SK-N-MC (cell line): ENCODE results near the gene SIX2.
A peak's percentile ranks its signal among the peaks of the same experiment; 100 is the strongest.

Experiments
- DNase-seq: peaks from one replicate; pipeline ENCODE4 v3.0.0-alpha.2; 2011; ENCODE audit warnings: low read depth, low spot score
- H3K27ac ChIP-seq: fragments of 200-600 bp; sonication (generic); 2 replicates; pipeline ENCODE4 v1.5.1; 2016; ENCODE audit warnings: mixed run types
- H3K36me3 ChIP-seq: fragments of 200-600 bp; sonication (generic); 2 replicates; pipeline ENCODE4 v1.6.1; 2017; ENCODE audit warnings: antibody characterized with exemption, low read length, mixed read lengths; ENCODE audit not compliant: insufficient read depth
- H3K4me3 ChIP-seq: fragments of 200-600 bp; sonication (generic); 2 replicates; pipeline ENCODE4 v1.5.1; 2016
- H3K9ac ChIP-seq: fragments of 200-600 bp; sonication (generic); 2 replicates; pipeline ENCODE4 v1.8.0; 2017; ENCODE audit warnings: mixed run types, mixed read lengths; ENCODE audit not compliant: insufficient read length
- H3K9me3 ChIP-seq: fragments of 200-600 bp; sonication (generic); 2 replicates; pipeline ENCODE4 v1.6.1; 2017; ENCODE audit warnings: low read depth, mild to moderate bottlenecking, antibody characterized with exemption, low read length, moderate library complexity, mixed read lengths
- EZH2 ChIP-seq: fragments of 200-600 bp; sonication (generic); IDR thresholded peaks from one replicate; pipeline ENCODE4 v1.6.1; 2017; ENCODE audit warnings: antibody characterized with exemption
- FOXP2 ChIP-seq: optimal IDR thresholded peaks from 2 replicates; pipeline ENCODE3; 2011; ENCODE audit warnings: mild to moderate bottlenecking, moderate library complexity; ENCODE audit not compliant: insufficient read depth; ENCODE audit errors: extremely low read length, control extremely low read depth
- POLR2AphosphoS5 ChIP-seq: IDR thresholded peaks from 2 replicates; pipeline ENCODE4 v1.6.1; 2012; ENCODE audit warnings: mild to moderate bottlenecking, low read depth, low read length, borderline replicate concordance

Gene SIX2

DNA sequence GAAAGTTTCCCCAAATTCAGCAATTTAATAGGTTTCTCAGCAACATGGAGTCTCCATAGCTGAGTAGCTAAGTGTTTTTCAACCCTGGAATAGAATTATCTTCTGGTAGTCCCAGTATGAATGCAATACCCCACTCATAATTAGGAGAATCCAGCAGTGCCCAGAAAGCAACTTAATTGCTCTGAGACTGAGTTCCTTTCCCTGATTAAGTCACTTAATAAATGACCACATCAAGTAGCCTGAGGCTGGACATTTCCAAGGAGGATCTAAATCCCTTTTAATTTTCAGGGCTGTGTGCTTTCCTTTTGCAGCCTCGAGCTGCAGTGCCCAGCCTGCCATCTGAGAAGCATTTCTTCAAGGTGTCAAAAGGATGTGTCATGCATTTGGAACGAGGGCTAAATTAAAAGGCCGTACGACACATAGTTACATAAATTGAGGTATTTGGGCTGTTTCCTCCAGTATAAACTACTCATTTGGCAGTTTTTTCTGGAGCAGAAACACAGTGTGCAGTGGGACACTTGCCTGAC lies 17.7 kb upstream of the SIX2 start:
- Histone ChIP-seq H3K36me3 (no peaks in the 10 kb centered on the region), H3K4me3 (no peak overlapping the region), H3K9me3 (no peaks in the 10 kb centered on the region), H3K9ac (no peak overlapping the region), H3K27ac (no peak overlapping the region)
- TF ChIP-seq EZH2 (no peak), POLR2AphosphoS5 (no peak), FOXP2 (no peak)
- no peak for DNase-seq

DNA sequence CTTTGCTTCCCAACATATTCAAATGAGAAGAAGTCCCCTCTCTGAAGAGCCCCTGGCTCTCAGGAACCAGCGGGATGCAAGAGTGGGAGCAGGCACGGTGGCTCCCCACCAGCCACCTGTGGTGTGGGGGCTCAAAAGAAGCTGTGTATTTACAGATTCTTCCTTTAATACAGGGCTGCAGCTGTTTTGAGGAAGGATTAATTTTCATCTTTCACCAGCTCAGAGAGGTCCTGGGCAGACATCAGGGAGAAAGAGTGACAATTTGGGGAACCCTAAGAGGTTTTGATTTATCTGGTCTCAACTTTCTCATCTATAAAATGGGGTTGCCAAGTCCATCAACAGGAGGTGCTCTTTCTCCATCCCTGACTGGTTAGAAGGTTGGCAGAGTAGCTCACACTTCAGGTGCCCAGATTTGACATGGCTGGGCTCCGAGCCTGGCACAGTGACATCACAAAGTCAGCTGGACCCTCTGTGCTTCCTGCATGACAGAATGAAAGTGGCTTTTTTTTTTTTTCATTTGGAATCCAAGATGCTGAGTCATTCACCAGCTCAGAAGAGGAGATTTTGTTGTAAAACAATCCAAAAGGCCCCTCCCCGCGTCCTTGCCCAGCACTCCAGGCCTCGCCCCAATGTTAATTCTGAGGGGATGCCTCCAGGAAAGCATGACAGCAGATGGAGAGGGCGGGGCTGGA lies 15.5 kb upstream of the SIX2 start:
- no peak for DNase-seq
- no peak overlapping the region for H3K27ac ChIP-seq

DNA sequence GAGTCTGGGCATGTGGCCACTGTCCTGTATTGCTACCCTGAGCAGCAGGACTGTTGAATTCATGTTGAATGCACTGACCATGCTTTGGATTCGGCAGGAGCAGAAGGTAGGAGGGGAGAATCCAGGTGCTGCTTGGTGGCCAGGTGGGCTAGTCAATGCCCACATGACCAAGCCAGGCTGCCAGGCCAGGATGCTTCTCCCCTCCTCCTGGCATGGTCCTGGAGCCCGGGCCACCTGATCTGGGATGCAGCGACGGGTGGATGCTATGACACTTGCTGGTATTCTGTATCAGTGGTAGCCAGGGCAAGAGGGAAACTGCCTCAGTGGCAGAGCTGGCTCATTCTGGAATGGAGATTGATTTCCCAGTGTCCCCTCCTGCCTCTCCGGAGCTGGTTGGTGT lies 14.8 kb upstream of the SIX2 start:
- no peak overlapping the region for H3K4me3 ChIP-seq
- H3K36me3 ChIP-seq: no peaks in the 10 kb centered on the region
- H3K9ac ChIP-seq: no peak overlapping the region
- H3K27ac ChIP-seq: no peak overlapping the region
- H3K9me3 ChIP-seq: no peaks in the 10 kb centered on the region
- DNase-seq: no peak
- TF ChIP-seq EZH2: no peak
- no peak for TF ChIP-seq POLR2AphosphoS5
- TF ChIP-seq FOXP2: no peak

More for the DNA sequence above, 15.5 kb upstream of the SIX2 start:
- Histone ChIP-seq H3K4me3 (no peak overlapping the region), H3K9ac (no peak overlapping the region), H3K36me3 (no peaks in the 10 kb centered on the region), H3K9me3 (no peaks in the 10 kb centered on the region)
- TF ChIP-seq EZH2: no peak
- no peak for TF ChIP-seq POLR2AphosphoS5
- no peak for TF ChIP-seq FOXP2

DNA sequence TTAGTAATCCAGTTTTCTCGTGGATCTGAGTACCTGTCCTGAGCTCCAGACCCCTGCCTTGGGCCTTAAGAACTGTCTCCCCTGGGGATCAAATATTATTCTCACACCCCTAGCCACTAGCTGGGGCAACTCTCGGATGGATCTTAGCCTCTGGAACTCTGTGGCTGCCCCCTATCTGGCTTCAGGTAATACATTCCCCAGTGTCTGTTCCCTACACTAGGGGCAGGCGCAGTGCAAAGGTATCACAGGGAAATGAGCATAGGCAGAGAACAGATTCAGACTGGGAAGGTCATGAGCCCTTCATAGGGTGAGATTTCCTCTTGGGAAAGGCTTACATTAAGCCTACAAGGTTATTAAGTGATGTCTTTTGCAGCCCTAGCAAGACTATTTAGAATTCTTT lies 11.2 kb upstream of the SIX2 start:
- Histone ChIP-seq H3K9me3 (no peaks in the 10 kb centered on the region), H3K4me3 (no peak overlapping the region), H3K9ac (no peak overlapping the region), H3K27ac (no peak overlapping the region), H3K36me3 (no peaks in the 10 kb centered on the region)
- DNase-seq: no peak
- no peak for TF ChIP-seq POLR2AphosphoS5
- no peak for TF ChIP-seq EZH2
- no peak for TF ChIP-seq FOXP2

DNA sequence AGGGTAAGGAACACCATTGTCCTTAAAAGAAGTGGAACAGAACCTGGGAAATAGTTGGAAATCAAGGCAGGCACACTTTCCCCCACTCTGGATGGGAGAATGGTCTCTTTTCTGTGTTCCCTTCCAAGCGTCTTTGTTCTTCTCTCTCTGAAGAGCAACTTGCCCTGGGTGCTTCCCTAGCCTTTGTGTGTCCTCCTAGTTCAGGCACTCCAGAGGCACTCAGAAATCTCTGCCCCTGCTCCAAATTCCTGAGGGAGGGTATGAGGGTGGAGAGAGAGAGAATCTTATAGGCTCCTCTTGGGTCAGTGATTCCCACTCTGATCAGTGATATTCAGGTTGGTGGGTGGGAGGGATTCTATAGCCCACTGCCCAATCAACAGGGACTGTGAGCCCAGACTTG lies 8.8 kb upstream of the SIX2 start:
- H3K9ac ChIP-seq: no peak overlapping the region
- H3K9me3 ChIP-seq: no peaks in the 10 kb centered on the region
- no peak overlapping the region for H3K4me3 ChIP-seq
- DNase-seq: no peak
- no peaks in the 10 kb centered on the region for H3K36me3 ChIP-seq
- no peak overlapping the region for H3K27ac ChIP-seq
- TF ChIP-seq EZH2 (no peak), FOXP2 (no peak), POLR2AphosphoS5 (no peak)

DNA sequence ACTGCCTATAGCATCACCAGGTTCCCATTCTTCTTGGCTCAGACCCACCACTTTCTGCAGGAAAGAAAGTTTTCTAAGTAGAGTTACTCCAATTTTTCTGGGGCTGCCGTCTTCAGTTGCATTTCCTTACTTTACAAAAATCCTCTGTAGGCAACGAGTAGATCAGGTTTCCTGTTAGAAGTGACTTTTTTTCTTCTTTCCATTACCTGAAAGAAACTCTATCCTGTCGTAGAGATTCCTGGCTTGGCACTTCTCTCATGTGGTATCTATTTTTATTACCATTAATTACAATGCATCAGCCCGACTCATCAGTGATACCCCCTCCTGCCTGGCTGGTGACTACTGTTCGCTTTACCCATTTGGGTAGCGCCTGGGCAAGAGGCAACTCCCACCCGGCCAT lies 5.6 kb upstream of the SIX2 start:
- Histone ChIP-seq H3K4me3 (no peak overlapping the region), H3K9ac (no peak overlapping the region), H3K9me3 (no peaks in the 10 kb centered on the region), H3K36me3 (no peaks in the 10 kb centered on the region), H3K27ac (no peak overlapping the region)
- TF ChIP-seq POLR2AphosphoS5 (no peak), EZH2 (no peak), FOXP2 (no peak)
- DNase-seq: no peak

DNA sequence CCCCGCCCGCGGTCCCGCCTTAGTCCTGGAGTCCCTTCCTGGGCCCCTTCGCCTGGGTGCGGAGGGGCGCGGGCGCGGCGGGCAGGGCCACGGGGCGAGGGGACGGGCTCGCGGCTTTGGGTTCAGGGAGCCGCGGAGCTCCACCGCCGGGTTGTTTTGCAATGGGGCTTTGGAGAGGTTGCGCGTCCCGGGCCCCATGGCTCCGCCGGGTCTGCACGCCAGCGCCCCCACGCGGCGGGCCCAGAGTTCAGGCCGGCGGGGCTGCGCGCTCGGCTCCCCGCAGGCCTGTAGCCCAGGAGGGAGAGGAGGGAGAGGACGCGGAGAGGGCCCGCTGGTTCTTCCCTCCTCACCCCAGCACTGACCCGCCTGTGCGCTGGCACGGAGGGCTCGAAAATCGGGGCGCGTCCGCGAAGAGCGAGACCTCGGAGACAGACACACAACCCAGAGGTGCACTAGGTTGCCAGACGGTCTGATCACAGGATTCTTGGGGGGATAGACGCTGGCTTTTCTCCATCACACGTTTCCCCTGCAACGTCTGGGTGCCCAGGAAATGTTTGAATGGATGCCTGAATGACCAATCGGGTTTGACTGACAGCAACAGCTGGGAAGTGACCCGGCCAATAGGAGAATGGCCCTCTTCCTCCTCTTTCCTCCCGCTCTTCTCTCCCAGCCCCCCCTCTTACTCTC lies 4.9 kb upstream of the SIX2 start:
- Histone ChIP-seq H3K9ac (no peak overlapping the region), H3K4me3 (peak overlapping the region; percentile 62), H3K36me3 (no peaks in the 10 kb centered on the region), H3K27ac (no peak overlapping the region), H3K9me3 (no peaks in the 10 kb centered on the region)
- DNase-seq: no peak
- TF ChIP-seq POLR2AphosphoS5 (no peak), FOXP2 (no peak), EZH2 (no peak)

DNA sequence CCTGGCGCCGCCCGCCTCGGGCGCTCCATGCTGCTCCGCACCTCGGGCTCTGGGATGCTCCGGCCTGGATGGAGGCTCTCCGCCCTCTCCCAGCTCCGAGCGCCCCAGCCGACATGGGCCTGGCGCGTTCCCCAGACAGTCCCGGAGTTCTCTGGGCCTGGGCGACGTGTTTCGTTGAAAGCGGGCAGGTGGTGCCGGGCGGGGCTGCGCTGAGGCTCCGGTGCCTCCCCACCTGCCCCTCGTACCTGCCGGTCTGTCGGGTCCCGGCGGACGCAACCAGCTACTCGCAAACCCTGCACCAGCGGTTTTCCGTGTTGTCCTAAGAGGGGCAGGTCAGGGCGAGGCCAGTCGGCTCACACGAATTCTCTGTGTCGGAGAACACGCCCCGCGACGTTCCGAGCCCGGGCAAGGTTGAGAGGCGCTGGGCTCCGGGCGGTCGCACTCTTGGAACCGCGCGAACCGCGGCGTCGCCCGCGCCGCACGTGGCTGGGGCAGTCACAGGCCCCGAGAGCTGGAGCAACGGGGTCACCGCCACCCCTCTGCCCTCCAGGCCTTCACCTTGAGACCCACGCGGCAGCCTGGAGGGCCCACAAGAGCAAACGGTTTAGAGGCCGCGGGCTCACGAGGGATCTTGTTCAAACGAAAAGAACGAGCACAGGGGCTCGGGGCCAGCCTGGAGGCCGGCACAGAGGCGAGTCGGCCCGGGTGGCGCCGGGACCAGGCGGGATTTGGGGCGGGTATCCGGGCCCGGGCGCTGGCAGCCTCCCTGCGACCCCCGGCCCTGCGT lies 4.2 kb upstream of the SIX2 start:
- no peak overlapping the region for H3K9ac ChIP-seq
- H3K27ac ChIP-seq: no peak overlapping the region
- no peaks in the 10 kb centered on the region for H3K36me3 ChIP-seq
- no peaks in the 10 kb centered on the region for H3K9me3 ChIP-seq
- no peak for DNase-seq
- peak overlapping the region; percentile 62 for H3K4me3 ChIP-seq
- TF ChIP-seq POLR2AphosphoS5: no peak
- TF ChIP-seq FOXP2: no peak
- TF ChIP-seq EZH2: no peak
